Tibial artery (tissue), 4 donors: ENCODE data around the gene ANO7.

ENCODE experiments used
- DNase-seq, 2 donors: peaks; one replicate each; pipeline ENCODE4 v3.0.0-alpha.2; 2019
- H3K27ac ChIP-seq, 2 donors: fragments of 200-600 bp; sonication (generic) in 1 of 2; 1 replicate in 1 of 2; 2 replicates in 1 of 2; pipeline ENCODE4 v1.5.1; 2018 to 2019; ENCODE audit warnings: mild to moderate bottlenecking in 1 of 2
- H3K27me3 ChIP-seq, 2 donors: fragments of 200-600 bp; sonication (generic) in 1 of 2; one replicate each; pipeline versions ENCODE4 v1.5.1 to v1.6.0; 2016 to 2019
- H3K36me3 ChIP-seq, 3 donors: fragments of 200-600 bp; sonication (generic) in 2 of 3; one replicate each; pipeline ENCODE4 v1.5.1; 2016 to 2019; ENCODE audit warnings: mild to moderate bottlenecking in 2 of 3
- H3K4me1 ChIP-seq, 4 donors: fragments of 200-600 bp; sonication (generic) in 2 of 4; 1 replicate in 3 of 4; 2 replicates in 1 of 4; pipeline ENCODE4 v1.5.1; 2016 to 2019
- H3K4me3 ChIP-seq, 2 donors: fragments of 200-600 bp; sonication (generic) in 1 of 2; 1 replicate in 1 of 2; 2 replicates in 1 of 2; pipeline ENCODE4 v1.5.1; 2018 to 2019; ENCODE audit warnings: mild to moderate bottlenecking in 2 of 2
- H3K9me3 ChIP-seq, 3 donors: fragments of 200-600 bp; sonication (generic) in 1 of 3; one replicate each; pipeline ENCODE4 v1.5.1; 2016 to 2019
- CTCF ChIP-seq, 2 experiments: fragments of 200-600 bp in 1 of 2; fragments of 450-650 bp in 1 of 2; IDR thresholded peaks; one replicate each; pipeline ENCODE4 v1.5.1; 2017 to 2019; ENCODE audit warnings: antibody characterized with exemption in 2 of 2, mild to moderate bottlenecking in 1 of 2, moderate library complexity in 1 of 2
- intact Hi-C: fragments of 100-400 bp; cut with DNase I; formaldehyde crosslinking; loops from one replicate; pipeline ENCODE4 v1.15.0; 2023; ENCODE audit warnings: low total_unique reads

Gene ANO7

DNA sequence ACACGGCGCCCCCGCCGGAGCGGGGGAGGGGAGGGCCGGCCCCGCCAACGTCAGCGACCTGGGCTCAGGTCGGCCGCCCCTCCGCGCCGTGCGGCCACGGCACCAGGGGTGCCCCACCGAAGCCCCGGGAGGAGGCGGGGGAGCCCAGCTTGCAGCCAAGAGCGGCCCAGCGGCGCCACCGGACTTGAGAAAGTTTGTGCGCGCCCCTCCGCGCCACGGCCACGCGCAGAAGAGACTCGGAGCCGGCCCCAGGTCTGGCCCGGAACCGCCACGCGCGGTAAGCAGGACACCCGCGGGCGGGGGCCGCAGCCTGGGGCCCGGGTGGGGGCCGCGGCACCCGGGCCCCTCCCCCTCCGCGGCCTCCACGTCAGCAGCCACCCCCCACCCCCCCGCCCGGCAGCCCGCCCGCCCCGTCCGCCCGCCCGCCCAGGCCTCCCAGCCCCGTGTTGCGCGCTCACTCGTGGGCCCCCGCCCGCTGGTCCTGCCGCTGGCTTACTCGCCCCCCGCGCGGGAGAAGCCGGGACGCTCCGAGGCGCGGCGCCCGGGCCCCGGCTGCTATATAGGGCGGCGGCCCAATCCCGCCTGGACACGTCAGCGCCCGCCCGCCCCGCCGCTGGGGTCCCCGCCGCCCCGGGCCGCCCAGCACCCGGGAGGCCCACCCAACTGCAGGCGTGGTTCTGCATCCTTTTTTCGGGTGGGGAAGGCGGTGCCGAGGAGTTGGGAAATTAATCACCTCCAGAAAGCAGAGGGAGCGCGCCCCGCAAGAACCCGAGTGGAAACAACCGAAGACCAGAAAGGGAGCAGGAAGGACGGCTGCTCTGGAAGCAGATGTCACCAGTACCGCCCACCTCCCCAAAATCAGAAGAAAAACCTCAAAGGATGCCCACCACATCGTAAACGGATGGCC is 84.1 kb downstream of the ANO7 start:
- H3K27ac ChIP-seq = peak overlapping the region; percentile 97 to 99
- peaks cover 0 to 45% (median 42%) of the 10 kb centered on the region in 4 donors for H3K4me1 ChIP-seq
- peak; percentile 74 to 88 for DNase-seq
- peaks cover 4 to 12% (median 7%) of the 10 kb centered on the region in 3 donors for H3K36me3 ChIP-seq
- no peaks in the 10 kb centered on the region for H3K27me3 ChIP-seq
- TF ChIP-seq CTCF (IDR thresholded peaks at IDR 0.05) = no peak
- H3K4me3 ChIP-seq = peak overlapping the region; percentile 93 to 99
- H3K9me3 ChIP-seq = no peaks in the 10 kb centered on the region
- intact Hi-C loops = loop anchor here (1.0 kb wide), 1 partner anchor 43 kb away; the partner anchor contains the start of genes HDLBP and SEPTIN2

GRCh38 chr2:241273210-241274020 is 84.9 kb downstream of the ANO7 start:
- no peak for DNase-seq
- peaks cover 0 to 6% (median 0%) of the 10 kb centered on the region in 3 donors for H3K36me3 ChIP-seq
- intact Hi-C loops = no loop called here
- no peaks in the 10 kb centered on the region for H3K27me3 ChIP-seq
- no peak for TF ChIP-seq CTCF (IDR thresholded peaks at IDR 0.05)
- H3K27ac ChIP-seq = peak overlapping the region; percentile 97 to 99
- peaks cover 0 to 42% (median 38%) of the 10 kb centered on the region in 4 donors for H3K4me1 ChIP-seq
- no peaks in the 10 kb centered on the region for H3K9me3 ChIP-seq
- H3K4me3 ChIP-seq = peak overlapping the region; percentile 93 to 99

DNA sequence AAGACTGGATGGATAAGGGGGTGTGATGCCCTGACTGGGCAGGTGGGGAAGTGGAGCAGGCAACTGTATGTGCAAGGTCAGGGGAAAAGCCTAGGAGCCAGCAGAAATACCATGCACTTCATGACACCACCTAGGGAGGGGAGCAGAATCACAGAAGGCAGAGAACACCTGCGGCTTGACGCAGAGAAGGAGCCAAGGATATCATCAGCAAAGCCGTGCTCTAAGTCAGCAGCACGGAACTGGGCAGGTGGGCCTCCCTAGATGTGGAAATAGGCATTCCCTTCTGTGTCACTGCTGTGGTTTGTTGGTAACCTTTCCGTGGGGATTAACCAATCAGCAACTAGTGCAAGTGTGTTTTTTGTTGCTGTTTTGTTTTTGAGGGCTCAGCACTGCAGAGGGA is 85.7 kb downstream of the ANO7 start:
- H3K27ac ChIP-seq = no peak overlapping the region
- DNase-seq = no peak
- peaks cover 0 to 35% (median 31%) of the 10 kb centered on the region in 4 donors for H3K4me1 ChIP-seq
- H3K9me3 ChIP-seq = no peaks in the 10 kb centered on the region
- intact Hi-C loops = no loop called here
- peaks cover 0 to 6% (median 0%) of the 10 kb centered on the region in 3 donors for H3K36me3 ChIP-seq
- H3K27me3 ChIP-seq = no peaks in the 10 kb centered on the region
- no peak for TF ChIP-seq CTCF (IDR thresholded peaks at IDR 0.05)
- no peak overlapping the region for H3K4me3 ChIP-seq
